GM12874 (cell line): ENCODE measurements around the gene PPP1R1C.

ENCODE experiments used
- TF ChIP-seq, protein P1 (sequence below): IDR thresholded peaks from 2 replicates; pipeline ENCODE4 v1.5.1; 2011; ENCODE audit warnings: low read depth, mild to moderate bottlenecking, control low read depth, low read length, moderate library complexity; ENCODE audit not compliant: insufficient read depth

PPP1R1C gene

DNA sequence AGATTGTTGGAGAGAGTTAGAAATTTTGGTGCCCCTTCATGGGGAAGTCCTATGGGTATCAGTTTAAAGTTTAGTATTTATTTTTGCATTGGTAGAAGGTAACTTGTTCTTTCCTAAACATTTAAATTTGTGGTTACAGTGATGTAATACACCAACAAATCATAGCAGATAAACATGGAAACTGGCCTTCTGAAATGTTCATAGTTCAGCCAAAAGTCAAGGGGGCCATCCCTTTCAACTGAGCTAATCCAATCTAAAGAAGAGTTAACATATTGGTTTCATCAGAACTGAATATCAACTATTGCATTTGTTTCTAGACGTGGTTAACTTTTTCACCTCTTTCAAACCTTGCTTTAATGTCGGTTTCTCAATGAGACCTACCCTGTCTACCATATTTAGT, 46.3 kb downstream of the PPP1R1C start:
- TF ChIP-seq, protein P1, sequence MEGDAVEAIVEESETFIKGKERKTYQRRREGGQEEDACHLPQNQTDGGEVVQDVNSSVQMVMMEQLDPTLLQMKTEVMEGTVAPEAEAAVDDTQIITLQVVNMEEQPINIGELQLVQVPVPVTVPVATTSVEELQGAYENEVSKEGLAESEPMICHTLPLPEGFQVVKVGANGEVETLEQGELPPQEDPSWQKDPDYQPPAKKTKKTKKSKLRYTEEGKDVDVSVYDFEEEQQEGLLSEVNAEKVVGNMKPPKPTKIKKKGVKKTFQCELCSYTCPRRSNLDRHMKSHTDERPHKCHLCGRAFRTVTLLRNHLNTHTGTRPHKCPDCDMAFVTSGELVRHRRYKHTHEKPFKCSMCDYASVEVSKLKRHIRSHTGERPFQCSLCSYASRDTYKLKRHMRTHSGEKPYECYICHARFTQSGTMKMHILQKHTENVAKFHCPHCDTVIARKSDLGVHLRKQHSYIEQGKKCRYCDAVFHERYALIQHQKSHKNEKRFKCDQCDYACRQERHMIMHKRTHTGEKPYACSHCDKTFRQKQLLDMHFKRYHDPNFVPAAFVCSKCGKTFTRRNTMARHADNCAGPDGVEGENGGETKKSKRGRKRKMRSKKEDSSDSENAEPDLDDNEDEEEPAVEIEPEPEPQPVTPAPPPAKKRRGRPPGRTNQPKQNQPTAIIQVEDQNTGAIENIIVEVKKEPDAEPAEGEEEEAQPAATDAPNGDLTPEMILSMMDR = no peak

DNA sequence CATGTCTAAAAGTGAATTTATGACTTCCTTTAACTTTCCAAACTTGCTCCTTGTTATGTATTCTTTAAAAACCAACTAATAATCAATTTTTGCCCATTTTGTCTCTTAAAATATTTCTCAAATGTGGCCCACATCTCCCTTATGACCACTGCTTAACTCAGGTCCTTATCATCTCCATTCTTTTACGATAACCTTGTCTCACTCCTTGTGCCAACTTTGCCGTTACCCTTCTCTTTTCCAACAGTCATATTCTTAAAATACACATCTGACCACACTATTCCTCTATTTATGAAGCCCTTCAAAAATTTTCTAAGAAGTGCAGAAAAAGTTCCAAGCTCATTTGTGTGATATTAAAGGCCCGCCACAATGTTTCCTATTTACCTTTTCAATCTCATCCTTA, 47.8 kb downstream of the PPP1R1C start:
- TF ChIP-seq, protein P1 = no peak

DNA sequence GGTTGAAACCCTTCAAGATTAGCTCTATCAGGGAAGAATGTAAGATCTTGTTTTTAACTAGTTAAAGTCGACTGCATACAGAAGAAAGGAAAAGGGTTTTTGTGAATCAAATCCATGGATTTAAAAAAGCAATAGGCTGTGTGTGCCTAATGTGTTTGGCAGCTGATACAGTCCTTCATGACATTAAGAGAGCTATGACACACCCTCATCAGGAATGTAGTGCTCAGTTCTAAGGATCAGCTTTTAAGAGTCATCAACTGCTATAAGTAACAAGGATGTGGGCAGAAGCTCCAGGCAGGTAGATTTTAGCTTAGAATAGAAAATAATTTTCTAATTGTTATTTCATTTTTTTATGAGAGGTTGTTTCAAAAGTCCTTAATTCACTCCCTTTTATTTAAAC, 52.9 kb downstream of the PPP1R1C start:
- TF ChIP-seq, protein P1 = no peak

DNA sequence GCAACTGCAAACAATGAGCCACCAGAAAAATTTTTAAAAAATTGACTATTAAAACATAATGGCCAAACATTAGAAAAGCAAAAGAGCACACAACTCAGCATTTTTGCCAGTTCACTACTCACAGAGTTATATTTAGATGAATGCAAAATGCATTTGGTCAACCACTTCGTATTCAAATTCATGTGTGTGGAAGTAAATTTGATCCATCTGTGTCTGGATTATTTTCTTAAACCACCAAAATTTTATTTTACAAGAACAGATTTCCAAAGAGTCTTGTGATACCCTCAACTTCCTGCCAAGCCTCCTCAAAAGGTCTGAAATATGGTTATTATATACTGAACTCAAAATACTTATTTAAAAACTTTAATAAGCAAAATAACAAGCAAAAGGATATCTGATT, 57.4 kb downstream of the PPP1R1C start:
- TF ChIP-seq, protein P1 = no peak

DNA sequence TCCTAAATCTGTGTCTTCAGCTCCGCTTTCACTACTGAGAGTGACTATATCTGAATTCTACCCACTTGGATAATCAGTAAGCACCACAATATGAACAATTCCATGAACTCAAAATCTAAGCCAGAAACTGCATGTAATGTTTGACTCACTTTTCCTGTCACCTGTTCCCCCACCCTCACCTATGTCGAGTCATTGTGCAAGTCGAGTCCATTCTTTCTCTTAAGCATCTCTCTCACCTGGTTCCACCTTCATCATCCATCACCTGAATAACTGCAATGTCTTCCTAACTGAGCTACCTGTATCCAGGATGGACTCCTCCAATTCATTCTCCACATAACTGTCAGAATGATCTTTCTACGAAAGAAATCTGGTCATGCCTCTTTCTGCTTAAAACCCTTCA, 58.2 kb downstream of the PPP1R1C start:
- TF ChIP-seq, protein P1 = no peak

DNA sequence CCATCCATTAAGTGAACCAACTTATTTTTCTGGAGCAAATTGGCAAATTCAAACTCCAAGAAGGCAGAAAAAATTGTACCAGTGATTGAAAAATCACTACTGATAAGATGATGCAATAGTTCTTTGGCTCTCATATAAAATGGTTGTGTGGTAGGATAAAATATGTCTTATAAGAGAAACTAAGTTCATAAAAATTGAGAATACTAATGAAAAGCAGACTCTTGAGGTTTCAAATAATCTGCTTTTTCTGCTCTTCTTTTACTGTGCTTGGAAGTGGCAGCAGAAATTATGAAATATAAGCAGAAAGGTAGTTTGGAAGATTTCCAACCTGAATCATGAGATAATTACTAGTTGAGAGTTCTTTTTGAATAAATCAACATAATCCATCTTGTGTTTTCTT, 61.9 kb downstream of the PPP1R1C start:
- TF ChIP-seq, protein P1 = no peak

DNA sequence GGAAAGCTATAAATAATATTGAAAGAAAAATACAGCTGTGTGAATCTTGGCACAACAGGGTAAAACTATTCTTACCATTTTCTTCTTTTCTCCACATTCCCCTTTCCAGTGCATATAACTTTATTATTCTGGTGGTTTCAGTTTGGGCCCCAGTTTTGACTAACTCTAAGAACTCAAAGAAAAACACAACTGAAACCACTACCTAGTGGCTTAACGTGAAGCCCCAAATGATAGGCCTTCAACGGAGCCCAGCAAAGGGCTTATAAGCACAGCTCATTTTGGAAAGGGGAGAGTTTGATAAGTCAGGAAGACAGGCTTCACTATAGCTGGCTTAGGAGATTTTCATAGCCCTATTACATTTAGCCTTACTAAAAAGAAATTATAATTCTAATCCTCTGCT, 62.4 kb downstream of the PPP1R1C start:
- TF ChIP-seq, protein P1 = no peak

DNA sequence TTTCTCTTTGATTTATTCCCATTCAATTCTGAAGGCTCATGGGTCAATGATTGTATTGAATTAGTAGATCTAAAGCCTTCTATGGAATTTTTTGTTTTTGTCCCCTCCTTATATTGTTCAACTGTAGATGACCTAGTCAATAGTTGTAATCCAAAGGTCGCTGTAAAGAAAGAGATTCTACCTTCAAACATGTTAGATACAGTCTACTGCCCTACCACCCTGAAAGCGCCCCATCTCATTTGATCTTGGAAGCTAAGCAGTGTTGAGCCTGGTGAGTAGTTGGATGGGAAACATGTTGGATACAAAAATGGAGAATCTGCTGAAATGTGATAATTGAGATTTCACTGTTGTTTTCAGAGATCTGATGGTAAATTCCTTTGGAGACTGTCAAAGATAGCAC, 63.0 kb downstream of the PPP1R1C start:
- TF ChIP-seq, protein P1 = no peak
